ENCODE results near the gene SPINT3.

Gene SPINT3

GRCh38 chr20:45489083-45489531 is 26.3 kb downstream of the SPINT3 start:
- Histone ChIP-seq H3K4me3 (ENCODE audit: low read depth in 1 of 2, low read length in 2 of 2) (no peak overlapping the region), H3K9ac (ENCODE audit: low read depth, low read length) (no peak overlapping the region), H3K4me2 (ENCODE audit: insufficient read depth, low read length) (no peak overlapping the region), H3K36me3 (ENCODE audit: insufficient read depth, low read length) (no peaks in the 10 kb centered on the region), H3K27me3 (ENCODE audit: insufficient read depth, low read length, poor library complexity) (peaks cover 14% of the 10 kb centered on the region), H3K9me3 (ENCODE audit: insufficient read depth, low read length, severe bottlenecking) (no peaks in the 10 kb centered on the region), H3K27ac (ENCODE audit: low read length) (no peak overlapping the region), H3K79me2 (ENCODE audit: insufficient read depth, low read length) (no peaks in the 10 kb centered on the region), H4K20me1 (ENCODE audit: insufficient read depth, low read length) (no peaks in the 10 kb centered on the region), H3K4me1 (ENCODE audit: insufficient read depth, low read length) (no peaks in the 10 kb centered on the region), H2AFZ (ENCODE audit: low read depth, low read length) (no peak overlapping the region)
- no peak for TF ChIP-seq CTCF (IDR thresholded peaks at IDR 0.05; ENCODE audit: borderline replicate concordance, extremely low read depth, low read length, poor library complexity, severe bottlenecking)
- TF ChIP-seq EZH2 (IDR thresholded peaks at IDR 0.05; ENCODE audit: borderline replicate concordance, low read depth, low read length, severe bottlenecking): no peak
- ATAC-seq (ENCODE audit: insufficient read depth, low read depth) (no peak), DNase-seq (no peak)

GRCh38 chr20:45487231-45487635 is 28.2 kb downstream of the SPINT3 start:
- H2AFZ ChIP-seq (ENCODE audit: low read depth, low read length): no peak overlapping the region
- no peak for ATAC-seq (ENCODE audit: insufficient read depth, low read depth)
- no peak overlapping the region for H3K9ac ChIP-seq (ENCODE audit: low read depth, low read length)
- no peak overlapping the region for H3K4me2 ChIP-seq (ENCODE audit: insufficient read depth, low read length)
- no peaks in the 10 kb centered on the region for H4K20me1 ChIP-seq (ENCODE audit: insufficient read depth, low read length)
- H3K9me3 ChIP-seq (ENCODE audit: insufficient read depth, low read length, severe bottlenecking): no peaks in the 10 kb centered on the region
- H3K27ac ChIP-seq (ENCODE audit: low read length): no peak overlapping the region
- DNase-seq: no peak
- H3K4me3 ChIP-seq (ENCODE audit: low read depth in 1 of 2, low read length in 2 of 2): no peak overlapping the region
- H3K36me3 ChIP-seq (ENCODE audit: insufficient read depth, low read length): no peaks in the 10 kb centered on the region
- no peaks in the 10 kb centered on the region for H3K4me1 ChIP-seq (ENCODE audit: insufficient read depth, low read length)
- TF ChIP-seq EZH2 (IDR thresholded peaks at IDR 0.05; ENCODE audit: borderline replicate concordance, low read depth, low read length, severe bottlenecking) (no peak), CTCF (IDR thresholded peaks at IDR 0.05; ENCODE audit: borderline replicate concordance, extremely low read depth, low read length, poor library complexity, severe bottlenecking) (peak; percentile 33)
- H3K27me3 ChIP-seq (ENCODE audit: insufficient read depth, low read length, poor library complexity): peaks cover 14% of the 10 kb centered on the region
- no peaks in the 10 kb centered on the region for H3K79me2 ChIP-seq (ENCODE audit: insufficient read depth, low read length)

- Histone ChIP-seq H3K27me3 (ENCODE audit: insufficient read depth, low read length, poor library complexity) (peaks cover 18% of the 10 kb centered on the region), H2AFZ (ENCODE audit: low read depth, low read length) (no peak overlapping the region), H3K9ac (ENCODE audit: low read depth, low read length) (no peak overlapping the region), H3K4me2 (ENCODE audit: insufficient read depth, low read length) (no peak overlapping the region), H4K20me1 (ENCODE audit: insufficient read depth, low read length) (no peaks in the 10 kb centered on the region), H3K36me3 (ENCODE audit: insufficient read depth, low read length) (no peaks in the 10 kb centered on the region), H3K27ac (ENCODE audit: low read length) (no peak overlapping the region), H3K9me3 (ENCODE audit: insufficient read depth, low read length, severe bottlenecking) (no peaks in the 10 kb centered on the region), H3K4me1 (ENCODE audit: insufficient read depth, low read length) (no peaks in the 10 kb centered on the region), H3K79me2 (ENCODE audit: insufficient read depth, low read length) (no peaks in the 10 kb centered on the region), H3K4me3 (ENCODE audit: low read depth in 1 of 2, low read length in 2 of 2) (no peak overlapping the region)
- TF ChIP-seq CTCF (IDR thresholded peaks at IDR 0.05; ENCODE audit: borderline replicate concordance, extremely low read depth, low read length, poor library complexity, severe bottlenecking) (no peak), EZH2 (IDR thresholded peaks at IDR 0.05; ENCODE audit: borderline replicate concordance, low read depth, low read length, severe bottlenecking) (no peak)
- no peak for ATAC-seq (ENCODE audit: insufficient read depth, low read depth)
- no peak for DNase-seq
These were observed 30.0 kb downstream of the SPINT3 start for GRCh38 chr20:45485388-45485787.

- ATAC-seq (ENCODE audit: insufficient read depth, low read depth) (no peak), DNase-seq (no peak)
- Histone ChIP-seq H3K4me3 (ENCODE audit: low read depth in 1 of 2, low read length in 2 of 2) (no peak overlapping the region), H4K20me1 (ENCODE audit: insufficient read depth, low read length) (no peaks in the 10 kb centered on the region), H3K9me3 (ENCODE audit: insufficient read depth, low read length, severe bottlenecking) (no peaks in the 10 kb centered on the region), H3K27me3 (ENCODE audit: insufficient read depth, low read length, poor library complexity) (peaks cover 18% of the 10 kb centered on the region), H3K27ac (ENCODE audit: low read length) (no peak overlapping the region), H3K79me2 (ENCODE audit: insufficient read depth, low read length) (no peaks in the 10 kb centered on the region), H2AFZ (ENCODE audit: low read depth, low read length) (no peak overlapping the region), H3K4me1 (ENCODE audit: insufficient read depth, low read length) (no peaks in the 10 kb centered on the region), H3K36me3 (ENCODE audit: insufficient read depth, low read length) (no peaks in the 10 kb centered on the region), H3K9ac (ENCODE audit: low read depth, low read length) (no peak overlapping the region), H3K4me2 (ENCODE audit: insufficient read depth, low read length) (no peak overlapping the region)
- no peak for TF ChIP-seq CTCF (IDR thresholded peaks at IDR 0.05; ENCODE audit: borderline replicate concordance, extremely low read depth, low read length, poor library complexity, severe bottlenecking)
- no peak for TF ChIP-seq EZH2 (IDR thresholded peaks at IDR 0.05; ENCODE audit: borderline replicate concordance, low read depth, low read length, severe bottlenecking)
These were observed 30.7 kb downstream of the SPINT3 start for GRCh38 chr20:45484676-45485075.

Data from DND-41 (cell line).